ENCODE measurements around the gene MARK4. TPM values are rescaled to one million over a fixed set of nuclear protein-coding genes. Genes with fewer than 3 reads are reported as not detected.

Gene MARK4
- total RNA-seq, 1 experiment from 2014 or later = 7.7 TPM

Other genes with a start within 250 kb of the MARK4 start
- gene RELB, start 249.8 kb upstream of the MARK4 start, total RNA-seq (2014; rRNA removed; shearing (Covaris generic)) = 4.0 and 5.3 TPM in 2 replicates
- gene CLASRP, start 212.2 kb upstream of the MARK4 start, total RNA-seq (2014; rRNA removed; shearing (Covaris generic)) = 13.7 and 28.8 TPM in 2 replicates
- 0.08 and 0.32 TPM in 2 replicates for gene ZNF296, start 174.8 kb upstream of the MARK4 start, total RNA-seq (2014; rRNA removed; shearing (Covaris generic))
- gene GEMIN7, start 172.0 kb upstream of the MARK4 start, total RNA-seq (2014; rRNA removed; shearing (Covaris generic)) = 24.7 and 26.7 TPM in 2 replicates
- 41.2 and 46.0 TPM in 2 replicates for gene PPP1R37, start 158.1 kb upstream of the MARK4 start, total RNA-seq (2014; rRNA removed; shearing (Covaris generic))
- 0.03 TPM in 1 of 2 replicates, not detected in the other for gene NKPD1, start 90.3 kb upstream of the MARK4 start, total RNA-seq (2014; rRNA removed; shearing (Covaris generic))
- gene TRAPPC6A, start 73.0 kb upstream of the MARK4 start, total RNA-seq (2014; rRNA removed; shearing (Covaris generic)) = 22.1 and 22.3 TPM in 2 replicates
- gene BLOC1S3, start 72.5 kb upstream of the MARK4 start, total RNA-seq (2014; rRNA removed; shearing (Covaris generic)) = 3.7 and 5.3 TPM in 2 replicates
- gene EXOC3L2, start 5.9 kb upstream of the MARK4 start, total RNA-seq (2014; rRNA removed; shearing (Covaris generic)) = not detected in 2 replicates
- not detected in 2 replicates for gene CKM, start 71.6 kb downstream of the MARK4 start, total RNA-seq (2014; rRNA removed; shearing (Covaris generic))
- 0.43 and 1.3 TPM in 2 replicates for gene KLC3, start 89.5 kb downstream of the MARK4 start, total RNA-seq (2014; rRNA removed; shearing (Covaris generic))
- gene ERCC2, start 119.3 kb downstream of the MARK4 start, total RNA-seq (2014; rRNA removed; shearing (Covaris generic)) = 10.7 and 13.8 TPM in 2 replicates
- gene PPP1R13L, start 153.8 kb downstream of the MARK4 start, total RNA-seq (2014; rRNA removed; shearing (Covaris generic)) = 1.5 and 1.8 TPM in 2 replicates
- 19.3 and 20.2 TPM in 2 replicates for gene POLR1G, start 155.4 kb downstream of the MARK4 start, total RNA-seq (2014; rRNA removed; shearing (Covaris generic))
- gene ERCC1, start 172.6 kb downstream of the MARK4 start, total RNA-seq (2014; rRNA removed; shearing (Covaris generic)) = 125 and 138 TPM in 2 replicates
- 0.13 and 0.42 TPM in 2 replicates for gene FOSB, start 216.7 kb downstream of the MARK4 start, total RNA-seq (2014; rRNA removed; shearing (Covaris generic))
- gene RTN2, start 245.8 kb downstream of the MARK4 start, total RNA-seq (2014; rRNA removed; shearing (Covaris generic)) = 10.0 and 12.8 TPM in 2 replicates
- 0.74 and 1.9 TPM in 2 replicates for gene PPM1N, start 247.2 kb downstream of the MARK4 start, total RNA-seq (2014; rRNA removed; shearing (Covaris generic))